Measurements from ENCODE around the gene MED13. TPM values are rescaled to one million over a fixed set of nuclear protein-coding genes. Genes with fewer than 3 reads are reported as not detected.
"Not testable (repeated sequence)": the region's sequence is repeated elsewhere in the genome, so short reads cannot be mapped to it uniquely, and the experiment has no call there.

MED13 gene
- total RNA-seq, 1 donor from 2014 or later = 33.6 TPM

- DNase-seq (ENCODE audit: low read depth, low spot score) = no peak
Measured at GRCh38 chr17:62059414-62059813, 5.7 kb downstream of the MED13 start.

GRCh38 chr17:62058611-62059010 lies 6.5 kb downstream of the MED13 start:
- DNase-seq (ENCODE audit: low read depth, low spot score) = no peak

DNA sequence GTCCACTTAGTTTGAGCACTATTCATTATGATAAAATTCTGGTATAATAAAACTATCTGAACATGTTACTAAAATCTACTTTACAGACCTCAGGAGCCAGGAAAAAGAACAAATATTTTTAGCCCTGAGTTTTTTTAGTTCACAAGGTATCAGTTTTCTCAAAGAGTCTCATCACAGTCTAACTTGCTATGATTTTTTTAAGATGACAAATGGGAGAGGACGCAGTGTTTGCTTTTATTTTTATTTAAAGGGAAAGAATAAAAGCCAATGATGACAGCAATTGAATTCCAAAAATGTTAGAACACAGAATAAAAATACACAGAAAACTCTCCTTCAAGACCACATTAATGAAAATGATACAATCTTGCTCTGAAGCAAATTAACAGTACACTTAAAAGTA lies 7.4 kb downstream of the MED13 start:
- DNase-seq (ENCODE audit: low read depth, low spot score) = no peak

DNA sequence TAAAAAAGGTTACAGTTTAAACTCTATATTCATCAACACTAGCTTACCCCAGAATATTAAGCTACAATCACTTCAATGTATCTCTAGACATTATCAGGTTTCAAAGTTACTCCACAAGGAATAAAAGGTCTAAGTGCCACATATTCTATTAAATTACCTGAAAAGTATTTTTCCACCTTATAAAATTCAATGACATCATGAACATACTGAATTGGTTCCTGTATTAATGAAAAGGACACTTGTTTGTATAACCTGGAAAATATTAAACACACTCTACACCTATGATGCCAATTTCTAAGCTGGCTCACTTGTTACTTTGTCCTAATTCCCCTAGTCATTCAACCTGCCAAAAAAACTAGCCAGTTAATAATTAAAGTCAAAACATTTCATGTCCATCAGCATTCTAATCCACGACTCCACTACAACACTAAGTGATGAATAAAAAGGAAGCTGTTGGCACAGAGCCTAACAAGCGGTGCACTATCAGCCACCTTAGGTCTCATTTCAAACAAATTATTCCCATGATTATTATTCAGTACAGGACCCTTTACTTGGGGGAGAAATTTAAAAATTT lies 12.2 kb downstream of the MED13 start:
- DNase-seq (ENCODE audit: low read depth, low spot score) = no peak

DNA sequence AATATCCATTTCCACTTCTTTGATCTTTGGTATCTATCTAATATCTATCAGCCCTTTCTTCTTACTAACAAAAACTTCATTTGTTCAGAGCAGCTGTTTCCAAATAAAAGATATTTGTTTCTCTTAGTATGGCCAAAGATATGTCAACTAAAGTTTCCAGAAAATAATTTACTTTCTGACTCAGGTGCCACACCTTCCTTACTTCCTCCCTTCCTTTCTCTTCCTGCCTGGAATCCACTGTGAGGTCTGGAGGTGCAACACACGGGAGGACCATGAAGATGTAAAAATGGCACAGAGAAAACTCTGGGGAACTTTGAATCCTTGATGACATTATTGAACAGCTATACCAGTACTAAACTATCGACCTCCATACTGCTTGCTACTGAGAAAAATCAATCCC lies 14.0 kb downstream of the MED13 start:
- DNase-seq (ENCODE audit: low read depth, low spot score) = no peak

DNA sequence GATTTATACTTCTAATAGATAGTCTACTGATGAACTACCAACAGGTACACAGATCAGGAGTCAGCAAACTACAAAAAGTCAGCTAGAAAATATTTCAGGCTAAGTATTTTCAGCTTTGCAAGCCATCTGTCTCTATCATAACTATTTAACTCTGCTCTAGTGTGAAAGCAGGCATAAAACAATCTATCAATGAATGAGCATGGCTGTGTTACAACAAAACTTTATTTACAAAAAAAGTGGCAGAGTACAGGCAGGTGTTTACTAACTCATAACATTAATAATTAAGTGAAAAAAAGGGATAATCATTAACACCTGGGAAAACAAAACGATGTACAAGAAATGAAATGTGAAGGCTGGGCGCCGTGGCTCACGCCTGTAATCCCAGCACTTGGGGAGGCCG lies 15.8 kb downstream of the MED13 start:
- DNase-seq (ENCODE audit: low read depth, low spot score) = no peak

GRCh38 chr17:62048262-62048661 lies 16.8 kb downstream of the MED13 start:
- DNase-seq (ENCODE audit: low read depth, low spot score) = no peak

DNA sequence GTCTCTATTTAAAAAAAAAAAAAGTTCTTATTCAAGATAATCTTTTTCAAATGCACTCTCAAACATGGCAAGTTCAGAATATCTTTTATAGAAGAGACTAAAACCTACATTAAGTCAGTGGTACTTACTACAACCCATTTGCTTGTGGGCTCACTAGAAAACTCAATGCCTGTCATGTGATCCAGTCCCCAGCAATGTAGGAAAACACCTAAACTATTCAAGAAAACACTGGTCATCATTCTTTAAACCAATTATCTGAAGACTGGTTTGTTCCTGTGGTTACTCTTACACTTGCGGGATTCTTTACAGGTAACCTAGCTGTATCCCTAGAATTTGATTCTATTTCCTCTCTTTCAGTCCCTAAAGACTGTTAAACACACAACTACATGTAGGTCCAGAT lies 19.6 kb downstream of the MED13 start:
- no peak for DNase-seq (ENCODE audit: low read depth, low spot score)

DNA sequence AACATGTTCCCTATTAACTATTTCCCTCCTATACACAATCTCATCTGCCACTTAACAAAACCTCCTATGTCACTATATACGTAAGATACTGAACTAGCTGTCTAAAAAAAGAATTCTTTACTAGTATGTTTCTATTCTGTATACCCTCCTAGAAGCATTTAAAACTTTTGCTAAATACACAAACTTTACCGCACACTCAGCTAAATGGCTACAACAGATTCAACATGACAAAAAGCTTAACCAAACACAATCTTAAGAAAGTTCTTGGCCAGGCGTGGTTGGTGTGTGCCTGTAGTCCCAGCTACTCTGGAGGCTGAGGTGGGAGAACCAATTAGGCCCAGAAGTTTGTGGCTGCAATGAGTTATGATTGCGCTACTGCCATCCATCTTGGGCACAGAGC lies 20.0 kb downstream of the MED13 start:
- no peak for DNase-seq (ENCODE audit: low read depth, low spot score)

GRCh38 chr17:62043602-62044001 lies 21.5 kb downstream of the MED13 start:
- DNase-seq (ENCODE audit: low read depth, low spot score) = no peak

DNA sequence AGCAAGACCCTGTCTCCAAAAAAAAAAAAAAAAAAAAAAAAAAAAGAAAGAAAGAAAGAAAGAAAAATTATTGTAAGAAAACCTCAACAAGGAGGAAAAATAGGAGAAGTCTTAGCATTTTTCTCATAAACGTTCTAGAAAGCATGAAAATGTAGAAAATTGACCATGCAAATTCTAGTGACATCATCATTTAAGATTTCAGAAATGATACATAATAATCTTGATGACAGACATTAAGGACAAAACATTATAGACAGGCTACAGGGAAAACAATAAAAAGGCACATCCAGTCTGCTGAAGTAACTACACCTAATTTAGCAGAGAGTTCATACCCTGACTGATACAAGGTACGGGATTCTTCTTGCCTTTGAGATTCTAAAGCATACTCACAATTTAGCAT lies 21.9 kb downstream of the MED13 start:
- DNase-seq (ENCODE audit: low read depth, low spot score) = no peak

- DNase-seq (ENCODE audit: low read depth, low spot score) = no peak
Measured at GRCh38 chr17:62038248-62038647, 26.8 kb downstream of the MED13 start.

GRCh38 chr17:62033317-62033716 lies 31.8 kb downstream of the MED13 start:
- DNase-seq (ENCODE audit: low read depth, low spot score) = no peak

DNA sequence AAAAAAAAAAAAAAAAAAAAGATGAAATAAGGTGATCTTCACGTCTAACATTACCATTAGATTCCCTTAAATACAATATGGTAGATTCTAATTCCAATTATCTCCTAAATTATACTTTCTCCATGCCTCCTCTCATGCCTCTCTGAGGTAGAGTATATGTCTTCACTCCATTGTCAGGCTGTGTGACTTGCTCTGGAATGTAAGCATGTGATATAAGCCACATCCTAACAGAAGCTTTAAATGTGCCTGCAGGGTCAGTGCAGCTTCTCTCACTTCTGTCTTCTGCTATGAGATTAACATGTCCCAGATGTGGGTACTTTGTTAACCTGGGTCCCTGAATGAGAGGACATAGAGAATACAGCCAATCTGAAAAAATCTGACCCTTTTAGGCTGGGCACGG lies 32.6 kb downstream of the MED13 start:
- DNase-seq (ENCODE audit: low read depth, low spot score) = no peak

- DNase-seq (ENCODE audit: low read depth, low spot score) = no peak
Measured at GRCh38 chr17:62030264-62030663, 34.8 kb downstream of the MED13 start.

DNA sequence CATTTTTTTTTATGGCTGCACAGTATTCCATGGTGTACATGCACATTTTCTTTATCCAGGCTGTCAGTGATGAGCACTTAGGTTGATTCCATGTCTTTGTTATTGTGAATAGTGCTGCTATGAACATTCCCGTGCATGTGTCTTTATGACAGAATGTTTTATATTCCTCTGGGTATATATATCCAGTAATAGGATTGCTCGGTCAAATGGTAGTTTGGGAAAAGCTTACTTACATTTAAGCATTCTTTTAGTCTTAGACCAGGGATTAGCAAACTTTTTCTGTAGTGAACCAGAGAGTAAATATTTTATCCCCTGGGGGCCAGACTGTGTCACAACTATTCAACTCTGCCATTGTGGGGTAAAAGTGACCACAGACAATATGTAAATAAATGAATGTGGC lies 40.2 kb downstream of the MED13 start:
- no peak for DNase-seq (ENCODE audit: low read depth, low spot score)

GRCh38 chr17:62017912-62018311 lies 47.2 kb downstream of the MED13 start:
- no peak for DNase-seq (ENCODE audit: low read depth, low spot score)

DNA sequence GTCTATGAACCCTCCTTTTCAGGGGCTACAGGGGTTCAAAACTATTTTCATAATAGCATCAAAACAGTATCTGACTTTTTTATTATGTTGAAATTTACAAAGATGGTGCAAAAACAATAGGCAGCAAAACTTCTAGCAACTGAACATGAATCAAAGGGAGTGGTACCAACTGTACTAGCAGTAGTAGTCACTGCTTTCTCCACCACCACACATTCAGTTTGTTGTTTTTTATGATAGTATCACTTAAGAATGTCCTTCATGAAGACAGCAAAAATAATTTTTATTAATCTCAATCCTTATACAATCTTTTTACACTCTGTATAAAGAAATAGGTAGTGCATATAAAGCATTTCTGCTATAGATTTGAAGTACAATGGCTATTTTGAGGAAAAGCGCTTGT lies 47.6 kb downstream of the MED13 start:
- DNase-seq (ENCODE audit: low read depth, low spot score) = no peak

- DNase-seq (ENCODE audit: low read depth, low spot score) = no peak
Measured at GRCh38 chr17:62014526-62014925, 50.6 kb downstream of the MED13 start.

GRCh38 chr17:62009220-62009619 lies 55.9 kb downstream of the MED13 start:
- DNase-seq (ENCODE audit: low read depth, low spot score) = no peak

- DNase-seq (ENCODE audit: low read depth, low spot score) = no peak
Measured at GRCh38 chr17:62008294-62008693, 56.8 kb downstream of the MED13 start.

DNA sequence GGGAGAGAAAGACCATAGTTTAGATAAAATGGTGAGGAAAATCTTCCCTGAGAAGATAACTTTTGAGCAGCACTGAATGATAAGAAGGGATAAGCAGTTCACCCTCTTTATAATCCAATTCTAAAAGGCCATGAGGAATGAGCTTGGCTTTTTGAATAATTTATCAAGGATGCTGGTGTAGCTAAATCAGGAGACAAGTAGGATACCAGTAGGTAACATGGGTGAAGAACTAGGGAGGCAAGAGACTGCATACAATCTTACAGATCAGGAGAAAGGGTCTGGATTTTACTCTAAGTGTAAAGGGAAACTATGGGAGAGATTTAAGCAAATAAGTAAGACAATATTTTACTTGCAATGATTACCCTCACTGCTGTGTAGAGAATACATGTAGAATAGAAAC lies 60.7 kb downstream of the MED13 start:
- no peak for DNase-seq (ENCODE audit: low read depth, low spot score)

- not testable (repeated sequence) for DNase-seq (ENCODE audit: low read depth, low spot score)
Measured at GRCh38 chr17:62003141-62003540, 61.9 kb downstream of the MED13 start.

DNA sequence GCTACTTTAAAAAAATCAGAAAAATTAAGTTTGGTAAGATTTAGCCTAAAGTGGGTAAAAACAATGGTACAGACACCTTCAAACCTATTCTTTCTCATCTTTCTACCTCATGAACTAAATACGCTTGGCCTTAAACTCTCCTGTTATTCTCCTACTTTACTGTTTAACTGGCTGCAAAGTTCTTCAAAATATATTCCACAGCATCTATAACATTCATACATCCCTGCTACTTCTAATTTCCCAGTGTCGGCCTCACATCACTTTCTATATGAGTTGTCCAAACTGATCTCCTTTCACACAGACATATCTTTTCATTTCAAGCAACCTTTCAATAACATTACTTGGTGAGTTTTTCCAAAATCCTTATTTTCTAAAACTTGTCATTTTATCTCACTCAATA lies 64.0 kb downstream of the MED13 start:
- DNase-seq (ENCODE audit: low read depth, low spot score) = no peak

Measured in pulmonary artery endothelial cell (primary cell).